PC-9 (cell line): ENCODE measurements around the gene IQCK.

Experiments used
- CTCF ChIP-seq: fragments of 200-600 bp; sonication (generic); conservative IDR thresholded peaks from 2 replicates; pipeline ENCODE4 v1.6.1; 2017; ENCODE audit warnings: mixed run types, antibody characterized with exemption, mild to moderate bottlenecking, moderate library complexity
- EZH2 ChIP-seq: fragments of 200-600 bp; sonication (generic); IDR thresholded peaks from 2 replicates; pipeline ENCODE4 v1.8.0; 2017; ENCODE audit warnings: antibody characterized with exemption, low read depth

- TF ChIP-seq CTCF (no peak), EZH2 (no peak)
Measured at GRCh38 chr16:19783363-19784182, 65.5 kb downstream of the IQCK start.
